GM21526 (cell line): ENCODE results near the gene PTGER3.
"Not testable (repeated sequence)": the region's sequence is repeated elsewhere in the genome, so short reads cannot be mapped to it uniquely, and the experiment has no call there.

Experiments used
- ATAC-seq: cut with Tn5 transposase; IDR thresholded peaks from one replicate; pipeline ENCODE4 v1.9.1; 2021; ENCODE audit warnings: moderate library complexity; ENCODE audit not compliant: unreplicated experiment, low FRiP score

The PTGER3 gene

DNA sequence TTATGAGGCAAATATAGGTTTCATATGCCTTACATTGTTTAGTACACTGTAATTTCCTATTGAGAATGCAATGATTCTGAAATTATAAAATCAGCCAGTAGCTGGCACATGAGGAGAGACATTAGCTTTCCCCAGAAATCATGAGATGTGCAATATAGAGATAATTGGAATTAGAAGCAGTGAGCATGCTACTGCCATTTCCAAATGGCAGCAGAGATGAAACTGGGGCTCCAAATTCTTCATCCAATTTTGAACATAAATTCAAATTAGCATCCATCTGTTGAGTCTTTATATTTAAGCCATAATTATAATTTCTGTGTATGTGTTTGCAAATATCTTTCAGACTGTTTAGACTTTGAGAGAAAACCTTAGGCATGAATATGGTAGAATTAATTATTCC is 28.8 kb downstream of the PTGER3 start:
- ATAC-seq, result no peak

DNA sequence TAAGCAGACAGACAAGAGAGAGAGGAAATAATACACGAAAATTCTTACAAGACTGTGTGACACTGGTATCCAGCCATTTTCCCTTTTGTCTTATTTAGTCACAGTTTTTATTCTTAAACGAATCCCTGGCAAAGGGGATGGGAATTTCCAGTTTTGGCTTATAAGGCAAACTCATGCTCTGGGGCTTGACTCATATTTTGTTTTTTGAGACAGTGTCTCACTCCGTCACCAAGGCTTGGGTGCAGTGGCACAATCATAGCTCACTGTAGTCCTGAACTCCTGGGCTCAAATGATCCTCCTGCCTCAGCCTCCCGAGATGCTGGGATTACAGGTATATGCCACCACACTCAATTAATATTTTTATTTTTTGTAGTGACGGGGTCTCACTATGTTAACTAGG is 31.9 kb downstream of the PTGER3 start:
- no peak for ATAC-seq

DNA sequence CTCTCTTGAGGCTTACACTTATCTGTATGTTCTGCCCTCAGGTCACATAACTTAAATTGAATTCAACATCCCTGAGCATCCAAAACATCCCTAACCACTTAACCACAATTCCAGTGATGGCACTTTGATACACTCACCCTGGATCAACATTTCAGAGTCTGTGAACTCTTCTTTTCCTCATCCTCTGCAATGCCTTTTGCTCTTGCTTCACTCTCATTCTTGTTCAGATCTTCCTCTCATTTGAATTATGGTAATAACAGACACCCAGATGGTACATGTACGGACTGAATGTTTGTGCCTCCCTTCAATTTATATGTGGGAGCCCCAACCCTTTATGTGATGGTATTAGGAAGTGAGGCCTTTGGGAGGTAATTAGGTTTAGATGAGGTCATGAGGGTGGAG is 33.4 kb downstream of the PTGER3 start:
- ATAC-seq, result no peak

DNA sequence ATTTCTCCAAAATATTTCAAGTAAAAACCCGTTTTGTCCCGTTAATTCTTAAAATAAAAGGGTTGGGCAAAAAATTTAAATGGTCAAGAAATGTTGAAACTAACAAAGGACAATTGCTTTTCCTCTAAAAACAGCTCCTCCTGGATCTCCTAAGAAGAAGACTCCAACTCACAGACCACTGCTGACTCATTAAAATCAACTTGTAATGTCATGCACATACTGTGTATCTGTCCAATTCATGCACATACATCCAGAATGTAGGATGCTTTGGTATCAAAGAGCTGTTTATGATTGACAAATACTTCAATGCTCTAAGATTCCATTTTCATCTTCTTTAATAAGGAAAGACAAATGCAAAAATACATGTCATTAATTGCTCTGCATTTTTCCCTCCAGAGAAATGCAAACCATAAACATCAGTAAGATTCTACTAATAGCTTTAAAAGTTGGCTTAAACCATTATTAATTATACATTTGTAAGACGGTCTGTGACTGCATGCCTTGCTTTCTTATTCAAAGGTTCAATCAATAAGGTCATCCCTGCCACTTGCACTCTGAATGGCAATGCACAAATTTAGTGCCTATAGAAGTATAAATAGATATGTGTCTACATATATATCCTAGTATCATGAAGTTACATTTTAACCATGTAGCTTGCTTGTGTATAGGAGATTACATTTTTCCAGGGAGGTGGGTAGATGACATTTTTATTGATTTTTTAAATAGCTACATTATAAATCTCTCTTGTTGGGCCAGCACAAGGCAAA is 44.7 kb downstream of the PTGER3 start:
- ATAC-seq, result no peak

DNA sequence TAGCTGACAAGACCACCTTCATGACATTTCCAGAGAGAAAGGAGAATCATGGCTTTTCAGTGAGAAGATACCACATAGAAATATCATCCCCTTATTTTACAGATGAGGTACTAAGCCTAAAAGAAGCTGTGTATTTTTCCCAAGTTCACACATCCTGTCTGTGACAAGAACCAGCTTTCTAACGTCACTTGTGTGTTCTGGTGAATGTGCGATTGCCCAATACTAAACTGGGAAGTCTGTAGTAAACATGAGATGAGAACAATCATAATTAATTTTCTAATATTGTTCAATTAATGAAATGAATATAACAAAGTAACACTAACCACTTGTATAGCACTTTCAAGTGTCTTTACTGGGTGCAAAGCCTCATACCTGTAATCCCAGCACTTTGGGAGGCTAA is 46.0 kb downstream of the PTGER3 start:
- no peak for ATAC-seq

DNA sequence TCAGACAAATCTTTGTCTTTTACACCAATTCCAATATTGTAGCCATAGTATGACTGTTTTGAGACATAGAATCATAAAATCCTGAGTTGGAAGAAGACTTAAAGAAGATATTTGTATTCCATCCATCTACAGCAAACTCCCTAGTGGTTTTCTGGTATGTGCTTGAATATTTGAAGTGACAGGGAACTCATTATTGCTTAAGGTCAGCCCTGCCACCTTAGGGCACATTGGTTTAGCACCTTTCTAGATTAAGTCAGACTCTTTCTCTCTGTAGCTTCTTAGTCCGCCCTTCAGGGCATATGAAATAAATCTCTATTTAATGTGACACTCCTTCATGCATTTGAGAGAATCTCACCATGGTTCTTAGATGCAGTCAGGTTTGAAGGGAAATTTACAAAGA is 49.8 kb downstream of the PTGER3 start:
- ATAC-seq, result no peak

DNA sequence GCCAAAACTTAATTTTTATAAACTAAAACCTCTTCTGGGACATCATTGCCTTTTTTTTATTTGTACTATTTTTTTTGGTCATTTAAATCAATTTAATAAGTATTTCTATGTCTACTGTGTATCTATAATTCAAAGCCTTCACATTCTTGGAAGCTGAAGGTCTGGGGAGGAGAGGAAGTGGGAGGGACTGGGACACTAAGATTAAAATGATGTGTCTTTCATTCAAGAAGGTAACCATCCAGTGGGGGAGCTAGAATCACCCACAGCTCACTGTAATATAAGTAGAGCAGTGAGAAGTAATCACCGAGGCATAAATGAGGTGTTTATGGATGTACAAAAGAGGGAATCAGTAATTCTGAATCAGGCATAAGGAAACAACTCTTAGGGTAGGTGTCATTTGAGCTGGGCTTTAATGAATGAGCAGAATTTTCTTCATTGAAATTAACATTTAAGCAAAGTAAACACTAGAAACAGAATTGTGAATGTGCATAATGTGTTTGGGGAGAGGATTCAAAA is 52.8 kb downstream of the PTGER3 start:
- no peak for ATAC-seq

DNA sequence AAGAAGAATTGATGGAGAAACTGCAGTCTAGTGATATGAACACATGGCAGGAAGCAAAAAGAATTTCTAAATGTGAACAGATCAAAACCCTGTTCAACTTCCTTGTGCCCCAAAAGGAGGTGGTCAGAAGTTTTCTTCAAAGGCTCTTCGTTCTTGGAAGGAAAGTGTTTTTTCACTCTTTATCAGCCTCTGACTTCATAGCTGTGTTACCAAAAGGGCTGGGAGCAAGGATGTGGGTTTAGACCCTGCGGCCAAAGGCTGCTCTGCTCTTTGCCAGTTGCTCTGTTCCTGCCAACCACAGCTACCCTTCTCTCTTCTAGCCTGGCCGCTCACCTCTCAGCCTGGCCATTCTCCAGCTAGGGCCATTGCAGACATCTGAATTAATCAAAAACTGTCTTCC is 53.8 kb downstream of the PTGER3 start:
- ATAC-seq, result no peak

DNA sequence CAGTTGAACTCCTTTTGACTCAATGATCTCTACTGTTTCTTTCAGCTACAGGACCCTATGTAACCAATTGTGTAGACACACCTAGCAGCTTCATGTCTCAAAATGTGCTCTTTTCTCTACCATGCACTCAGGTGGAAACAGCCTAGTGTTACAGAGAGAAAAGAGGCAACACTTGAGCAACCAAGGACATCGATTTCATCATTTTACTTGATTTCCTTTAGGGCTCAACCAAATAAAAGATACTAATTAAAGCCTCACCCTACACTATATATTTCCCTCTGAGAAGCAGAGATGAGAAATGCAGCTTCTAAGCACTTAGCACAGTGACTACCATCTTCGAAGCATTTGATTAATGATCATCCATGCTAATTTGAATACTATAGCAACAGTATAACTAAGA is 55.1 kb downstream of the PTGER3 start:
- ATAC-seq, result no peak

DNA sequence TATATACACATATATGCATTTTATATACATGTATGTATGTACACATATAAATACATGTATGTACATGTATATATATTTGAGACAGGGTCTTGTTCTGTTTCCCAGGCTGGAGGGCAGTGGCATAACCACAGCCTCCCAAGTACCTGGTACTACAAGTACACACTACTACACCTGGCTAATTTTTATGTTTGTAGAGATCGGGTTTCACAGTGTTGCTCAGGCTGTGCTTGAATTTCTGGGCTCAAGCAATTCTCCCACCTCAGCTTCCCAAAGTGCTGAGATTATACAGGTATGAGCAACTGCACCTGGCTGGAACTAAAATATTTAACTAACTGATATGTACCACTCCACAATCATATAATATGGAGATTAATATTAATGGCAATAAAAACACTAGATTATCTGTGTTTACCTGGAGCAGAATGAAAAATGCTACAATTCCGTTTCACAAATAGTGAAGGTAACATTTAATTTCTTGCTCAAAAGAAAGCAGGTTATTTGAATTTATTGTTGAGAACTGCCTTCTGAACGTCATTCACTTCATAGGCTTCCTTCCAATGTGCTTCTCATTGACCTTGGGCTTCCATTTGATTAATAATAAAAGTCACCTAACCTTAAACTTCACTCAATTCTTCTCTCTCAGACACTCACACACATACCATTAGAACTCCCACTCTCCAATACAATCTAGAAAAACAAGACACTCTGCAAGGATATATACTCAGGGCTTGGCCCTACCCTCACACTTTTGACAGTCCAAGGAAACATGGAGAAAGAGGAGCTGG is 57.0 kb downstream of the PTGER3 start:
- no peak for ATAC-seq

DNA sequence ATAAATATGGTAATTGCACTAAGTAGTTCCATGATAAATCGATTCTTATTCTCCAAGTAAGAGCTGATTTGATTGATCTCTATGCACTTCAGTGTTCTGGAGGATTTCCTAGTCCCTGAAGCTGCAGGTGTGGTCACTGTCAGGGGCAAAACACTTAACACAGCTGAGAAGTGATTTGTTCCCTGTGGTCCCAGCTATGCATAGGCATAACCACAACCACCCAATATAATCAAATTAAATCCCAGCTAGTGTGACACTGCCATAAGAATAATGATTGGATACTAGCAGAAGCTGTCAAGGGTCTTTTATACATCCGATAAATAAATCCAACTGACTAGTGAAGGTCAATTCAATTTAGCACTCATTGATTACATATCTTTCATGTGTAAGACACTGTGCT is 60.1 kb downstream of the PTGER3 start:
- ATAC-seq, result no peak

DNA sequence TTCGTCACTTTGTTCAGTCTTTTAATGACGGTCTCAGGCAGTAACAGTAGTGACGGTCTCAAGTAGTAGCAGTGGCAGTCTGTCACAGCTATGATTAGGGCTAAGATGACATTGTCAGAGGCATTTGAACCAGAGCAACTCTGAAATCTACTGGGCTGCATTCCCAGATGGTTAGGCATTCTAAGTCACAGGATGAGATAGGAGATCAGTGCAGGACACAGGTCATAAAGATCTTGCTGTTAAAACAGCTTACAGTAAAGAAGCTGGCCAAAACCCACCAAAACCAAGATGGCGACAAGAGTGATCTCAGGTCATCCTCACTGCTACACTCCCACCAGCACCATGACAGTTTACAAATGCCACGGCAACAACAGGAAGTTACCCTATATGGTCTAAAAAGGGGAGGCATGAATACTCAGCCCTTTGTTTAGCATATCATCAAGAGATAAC is 61.8 kb downstream of the PTGER3 start:
- not testable (repeated sequence) for ATAC-seq

DNA sequence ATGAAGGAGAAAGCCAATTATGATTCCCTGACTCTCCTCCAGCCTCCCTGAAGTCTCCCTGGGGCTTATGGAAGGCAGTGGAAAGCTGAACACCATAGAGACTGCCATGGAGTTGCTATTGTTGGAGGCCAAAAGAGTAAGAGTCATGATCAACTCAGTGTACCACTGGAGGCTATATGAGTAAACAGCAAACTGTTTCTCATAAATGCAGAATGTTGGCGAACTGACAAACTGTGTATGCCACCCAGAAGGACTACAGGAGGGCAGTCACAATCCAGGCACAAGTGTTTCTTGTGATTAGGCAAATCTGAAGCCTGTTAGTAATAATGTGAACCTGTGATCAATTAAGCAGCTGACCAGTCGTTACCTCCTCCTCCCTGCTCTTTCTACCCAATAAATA is 62.3 kb downstream of the PTGER3 start:
- not testable (repeated sequence) for ATAC-seq

DNA sequence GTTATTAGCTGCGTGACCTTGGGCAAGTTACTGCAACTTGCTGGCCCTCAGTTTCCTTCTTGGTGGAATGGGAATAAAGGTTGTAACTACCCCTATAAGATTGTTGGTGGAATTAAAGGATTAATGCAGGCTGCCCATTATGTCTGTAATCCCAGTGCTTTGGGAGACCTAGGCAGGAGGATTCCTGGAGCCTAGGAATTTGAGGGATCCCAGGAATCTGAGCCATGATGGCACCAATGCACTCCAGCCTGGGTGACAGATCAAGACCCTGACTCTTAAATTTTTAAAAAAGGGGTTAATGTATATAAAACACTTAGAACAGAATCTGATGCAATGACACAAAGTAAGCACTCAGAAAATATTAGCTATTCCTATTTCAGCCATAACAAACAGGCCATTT is 67.3 kb downstream of the PTGER3 start:
- ATAC-seq, result no peak

DNA sequence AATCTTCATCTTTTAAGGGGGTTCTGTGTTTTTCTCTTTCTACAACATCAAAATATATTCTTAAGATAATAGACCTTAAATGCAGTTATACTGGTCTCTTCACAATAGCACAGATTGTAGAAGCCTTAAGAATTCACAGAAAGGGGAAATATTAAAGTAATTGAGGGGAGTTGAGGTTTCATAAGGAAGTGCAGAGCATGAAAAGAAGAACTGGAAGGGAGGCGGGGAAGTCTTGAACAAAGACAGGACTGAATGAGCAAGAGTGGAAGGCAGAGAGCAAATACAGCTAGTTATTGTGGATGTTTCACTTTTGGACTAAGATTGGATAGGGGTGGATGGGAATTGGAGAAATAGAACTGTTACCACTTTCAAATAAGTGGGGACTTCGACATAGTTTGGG is 67.7 kb downstream of the PTGER3 start:
- ATAC-seq, result no peak

DNA sequence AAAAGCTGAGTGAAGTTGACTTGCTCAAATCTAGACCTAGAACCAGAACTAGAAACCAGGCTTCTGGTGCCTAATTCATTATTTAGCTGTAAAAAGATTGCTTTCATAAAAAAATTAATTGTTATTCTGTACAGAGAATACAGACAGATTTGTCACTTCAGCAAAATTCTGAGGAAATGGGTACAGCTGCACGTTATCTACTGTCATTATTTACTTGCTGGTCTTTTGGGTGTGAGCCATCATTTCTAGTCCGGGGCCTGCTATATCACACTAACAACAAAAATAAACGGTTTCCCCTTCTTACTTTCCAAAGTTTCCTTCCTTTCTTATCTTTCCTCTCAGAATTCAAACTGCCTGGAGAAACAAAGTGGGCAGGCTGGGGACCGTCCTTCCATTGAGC is 68.3 kb downstream of the PTGER3 start:
- ATAC-seq, result no peak

DNA sequence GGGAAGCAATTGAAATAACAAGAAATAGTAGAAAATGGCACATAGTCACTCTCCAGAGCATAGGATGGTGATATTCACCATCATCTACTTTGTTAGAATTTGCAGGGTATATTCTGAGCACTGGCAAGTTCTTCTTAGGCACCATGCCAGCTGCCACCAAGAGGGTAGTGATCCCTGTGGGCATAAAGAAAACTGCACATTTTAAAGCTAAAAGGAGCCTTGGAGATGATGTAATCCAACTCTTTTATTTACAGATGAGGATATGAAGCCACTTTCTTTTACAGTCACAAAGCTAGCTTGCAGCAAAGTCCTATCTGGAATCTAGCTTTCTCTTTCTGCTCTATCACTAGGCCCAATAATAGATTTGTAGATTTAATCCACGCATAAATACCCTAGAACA is 69.0 kb downstream of the PTGER3 start:
- no peak for ATAC-seq

DNA sequence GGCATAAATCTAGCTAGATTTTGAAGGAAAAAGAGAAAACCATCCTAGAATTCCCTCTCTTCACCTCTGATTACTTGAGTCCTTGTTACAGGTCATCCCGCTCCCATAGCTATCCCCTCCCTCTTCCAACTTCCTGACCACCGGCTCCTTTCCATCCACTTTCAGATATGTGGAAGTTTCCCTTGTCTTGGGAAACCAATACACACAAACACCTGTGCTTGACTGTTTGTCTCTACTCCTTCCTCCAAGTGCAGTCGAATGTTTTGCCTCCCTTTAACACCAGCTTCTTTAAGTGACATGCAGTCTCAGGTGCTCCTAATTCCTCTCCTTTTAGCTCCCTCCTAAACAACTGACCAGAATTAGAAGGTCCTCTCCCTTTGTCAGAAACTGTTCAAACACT is 70.0 kb downstream of the PTGER3 start:
- no peak for ATAC-seq

DNA sequence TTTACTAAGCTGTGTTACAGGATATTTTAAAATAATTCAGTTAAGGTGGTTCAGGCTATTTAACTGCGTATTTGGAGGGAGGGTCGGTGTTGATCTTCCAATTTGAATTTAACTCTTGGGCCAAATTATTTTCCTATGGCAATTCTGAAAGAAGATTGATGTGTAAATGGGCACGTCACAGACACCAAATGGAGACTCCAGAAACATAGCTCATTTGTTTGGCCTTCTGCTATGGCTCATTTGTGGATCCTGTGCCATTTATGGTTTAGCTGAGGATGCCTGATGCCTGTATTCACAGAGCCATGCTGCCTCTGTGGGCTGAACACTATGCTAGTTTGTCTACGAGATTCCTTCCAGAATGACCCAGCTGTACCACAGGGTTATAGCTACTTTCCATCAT is 70.6 kb downstream of the PTGER3 start:
- ATAC-seq, result no peak

DNA sequence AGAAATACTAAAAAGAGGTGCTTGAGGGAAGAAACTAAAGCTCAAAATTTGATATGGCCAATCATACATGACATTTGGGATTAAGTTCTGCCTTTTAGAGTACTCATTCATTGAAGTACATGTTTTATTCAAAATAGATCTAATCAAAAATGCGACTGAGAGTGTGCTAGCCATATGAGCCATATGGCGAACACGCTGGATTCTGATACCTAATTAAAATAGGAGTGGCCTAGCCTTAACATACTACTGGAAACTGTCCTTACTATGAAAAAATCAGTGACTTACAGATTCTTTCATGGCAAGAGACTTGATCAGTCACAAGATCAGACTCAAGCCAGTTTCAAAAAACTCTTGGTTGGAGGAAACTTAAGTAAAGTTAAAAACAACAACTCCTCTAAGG is 73.9 kb downstream of the PTGER3 start:
- no peak for ATAC-seq

DNA sequence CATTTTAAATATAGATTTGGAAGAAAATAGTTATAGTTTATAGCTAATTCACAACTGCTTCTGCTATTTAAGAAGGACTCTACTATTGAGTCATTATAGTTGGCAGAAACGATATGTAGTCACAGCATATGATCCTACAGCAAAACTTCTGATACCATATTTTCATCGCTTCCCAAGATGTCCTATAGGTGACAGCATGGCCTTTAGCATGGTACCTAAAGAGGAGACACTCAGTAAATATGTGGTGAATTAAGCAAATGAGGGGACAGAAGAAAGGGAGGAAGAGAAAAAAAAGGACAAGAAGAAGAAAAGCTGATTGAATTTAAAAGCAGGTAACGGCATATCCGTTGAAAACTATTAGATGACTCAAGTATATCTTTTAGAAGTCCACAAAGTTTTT is 77.2 kb downstream of the PTGER3 start:
- no peak for ATAC-seq
